Retinal pigment epithelial cell (primary cell): ENCODE results near the gene HPS1.
A peak's percentile ranks its signal among the peaks of the same experiment; 100 is the strongest.

Source experiments
- DNase-seq: peaks from one replicate; pipeline ENCODE4 v3.0.0-alpha.2; 2010; ENCODE audit warnings: low read depth
- H3K4me3 ChIP-seq: 2 replicates; pipeline ENCODE4 v1.5.1; 2011; ENCODE audit warnings: mild to moderate bottlenecking, low read length, control low read depth, moderate library complexity
- TF ChIP-seq, protein P1 (sequence below): conservative IDR thresholded peaks from 2 replicates; pipeline ENCODE4 v1.5.1; 2011; ENCODE audit warnings: low read depth, low read length, control low read depth, inconsistent platforms

HPS1 gene

GRCh38 chr10:98446661-98447221 lies at the start of gene HPS1:
TSS of gene HPS1 (minus strand) at chr10:98446935. CDS start at chr10:98443240, 3,695 bp downstream.
- H3K4me3 ChIP-seq: peak within 1 kb of the TSS; percentile 81
- TF ChIP-seq, protein P1, sequence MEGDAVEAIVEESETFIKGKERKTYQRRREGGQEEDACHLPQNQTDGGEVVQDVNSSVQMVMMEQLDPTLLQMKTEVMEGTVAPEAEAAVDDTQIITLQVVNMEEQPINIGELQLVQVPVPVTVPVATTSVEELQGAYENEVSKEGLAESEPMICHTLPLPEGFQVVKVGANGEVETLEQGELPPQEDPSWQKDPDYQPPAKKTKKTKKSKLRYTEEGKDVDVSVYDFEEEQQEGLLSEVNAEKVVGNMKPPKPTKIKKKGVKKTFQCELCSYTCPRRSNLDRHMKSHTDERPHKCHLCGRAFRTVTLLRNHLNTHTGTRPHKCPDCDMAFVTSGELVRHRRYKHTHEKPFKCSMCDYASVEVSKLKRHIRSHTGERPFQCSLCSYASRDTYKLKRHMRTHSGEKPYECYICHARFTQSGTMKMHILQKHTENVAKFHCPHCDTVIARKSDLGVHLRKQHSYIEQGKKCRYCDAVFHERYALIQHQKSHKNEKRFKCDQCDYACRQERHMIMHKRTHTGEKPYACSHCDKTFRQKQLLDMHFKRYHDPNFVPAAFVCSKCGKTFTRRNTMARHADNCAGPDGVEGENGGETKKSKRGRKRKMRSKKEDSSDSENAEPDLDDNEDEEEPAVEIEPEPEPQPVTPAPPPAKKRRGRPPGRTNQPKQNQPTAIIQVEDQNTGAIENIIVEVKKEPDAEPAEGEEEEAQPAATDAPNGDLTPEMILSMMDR: no peak
- DNase-seq: no peak

GRCh38 chr10:98492763-98493162 lies 46.0 kb upstream of the HPS1 start:
- TF ChIP-seq, protein P1: no peak
- DNase-seq: no peak
- no peak overlapping the region for H3K4me3 ChIP-seq

GRCh38 chr10:98489561-98490481 lies 43.1 kb upstream of the HPS1 start:
- no peak for DNase-seq
- TF ChIP-seq, protein P1: no peak
- H3K4me3 ChIP-seq: no peak overlapping the region

DNA sequence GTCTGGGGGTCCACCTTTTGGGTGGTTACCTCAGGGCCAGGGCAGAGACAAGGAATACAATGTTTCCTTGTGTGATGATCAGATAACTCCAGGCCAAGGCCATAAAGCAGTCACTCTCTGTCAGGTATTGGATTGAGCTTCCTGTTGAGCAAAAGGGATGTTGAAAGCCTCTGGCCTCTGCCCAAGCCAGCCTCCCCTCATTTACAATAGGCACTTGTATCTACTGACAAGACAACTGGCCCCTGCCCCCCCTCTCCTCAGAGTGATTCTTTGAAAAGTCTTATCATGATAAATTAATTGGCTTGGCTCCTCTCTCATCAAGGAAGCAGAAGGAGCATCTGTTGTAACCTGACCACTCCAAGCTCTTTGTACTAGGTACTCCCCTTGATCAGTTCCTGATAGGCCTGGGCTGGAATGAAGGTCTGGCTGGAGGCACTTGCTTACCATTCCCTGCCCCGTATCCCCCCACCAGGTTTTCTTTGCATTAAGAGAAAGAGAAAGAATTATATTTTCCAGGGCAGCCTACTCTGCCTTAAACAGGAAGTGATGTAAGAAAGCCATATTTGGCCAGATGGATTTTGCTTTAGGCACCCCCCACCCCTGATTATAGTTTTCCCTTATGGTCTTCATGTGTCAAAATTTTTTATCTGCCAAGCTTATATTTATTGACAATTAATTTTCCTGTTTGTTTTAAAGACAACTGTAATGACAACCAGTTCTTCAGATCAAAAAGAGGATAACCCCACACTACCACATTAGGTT lies 42.1 kb upstream of the HPS1 start:
- H3K4me3 ChIP-seq: no peak overlapping the region
- no peak for DNase-seq
- TF ChIP-seq, protein P1: no peak

- H3K4me3 ChIP-seq: no peak overlapping the region
- DNase-seq: no peak
- TF ChIP-seq, protein P1: no peak
Observed at GRCh38 chr10:98487649-98488048, 40.9 kb upstream of the HPS1 start.

DNA sequence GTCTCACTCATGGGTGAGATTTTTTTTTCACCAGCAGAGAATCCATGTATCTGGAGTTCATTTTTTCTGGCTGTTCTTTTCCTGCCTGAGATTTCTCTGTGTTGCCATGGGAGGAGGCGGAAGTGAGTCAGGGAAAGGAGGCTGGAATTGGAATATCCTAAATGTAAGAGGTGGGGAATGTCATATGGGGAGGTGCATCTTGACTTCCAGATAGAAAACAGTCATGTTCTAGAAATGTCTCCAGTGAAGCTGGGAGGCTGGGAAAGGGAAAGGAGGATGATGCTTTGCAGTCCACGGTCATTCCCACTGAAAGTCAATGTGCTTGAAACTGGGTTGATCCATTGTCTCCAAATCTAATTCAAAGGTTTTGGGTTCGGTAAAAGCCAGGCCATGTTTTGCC lies 39.7 kb upstream of the HPS1 start:
- H3K4me3 ChIP-seq: no peak overlapping the region
- TF ChIP-seq, protein P1: no peak
- no peak for DNase-seq
